ENCODE measurements around the gene SFTPA2.
"Not testable (repeated sequence)": the region's sequence is repeated elsewhere in the genome, so short reads cannot be mapped to it uniquely, and the experiment has no call there.

The SFTPA2 gene

GRCh38 chr10:79560160-79560709 lies at the start of gene SFTPA2:
Gene SFTPA2, minus strand, starts transcription at chr10:79560407. Its CDS starts 924 bp downstream, at chr10:79559483.
- no peak for DNase-seq

GRCh38 chr10:79608505-79609375 lies 48.5 kb upstream of the SFTPA2 start:
- no peak for DNase-seq

DNA sequence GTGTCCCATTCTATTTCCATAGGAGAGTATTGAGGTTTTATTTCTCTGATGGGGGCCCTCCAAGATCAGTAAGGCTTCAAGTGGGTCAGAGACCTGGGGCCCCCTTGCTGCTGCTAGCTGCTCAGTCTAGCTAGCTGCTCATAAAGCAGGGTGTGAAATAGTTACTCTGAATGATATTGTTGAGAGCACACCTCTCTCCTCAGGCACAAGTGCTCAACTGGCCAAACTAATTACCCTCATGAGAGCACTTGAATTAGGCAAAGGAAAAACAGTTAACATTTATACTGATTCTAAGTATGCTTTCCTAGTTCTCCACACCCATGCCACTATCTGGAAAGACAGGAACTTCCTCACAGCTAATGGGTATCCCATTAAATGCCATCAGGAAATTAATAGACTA lies 45.1 kb upstream of the SFTPA2 start:
- DNase-seq = no peak

DNA sequence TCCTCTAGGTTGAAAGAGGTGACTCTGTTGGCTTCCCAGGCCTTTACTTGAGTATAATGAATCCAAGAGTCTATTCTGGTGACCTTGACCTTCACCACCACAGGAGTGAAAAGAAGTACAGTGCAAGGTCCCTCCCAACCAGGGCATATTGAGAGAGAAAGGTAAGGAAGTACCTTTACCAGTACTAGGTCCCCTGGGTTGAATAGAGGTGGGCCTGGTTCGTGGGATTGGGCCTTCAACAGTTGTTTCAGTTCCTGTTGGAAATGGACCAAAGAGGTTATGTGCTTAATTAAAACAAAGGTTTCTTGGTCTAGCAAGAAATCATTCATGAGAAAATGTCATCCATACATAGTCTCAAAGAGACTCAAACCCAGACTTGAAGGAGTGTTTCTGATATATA lies 44.1 kb upstream of the SFTPA2 start:
- no peak for DNase-seq

- no peak for DNase-seq
These were observed 42.7 kb upstream of the SFTPA2 start for GRCh38 chr10:79602953-79603352.

DNA sequence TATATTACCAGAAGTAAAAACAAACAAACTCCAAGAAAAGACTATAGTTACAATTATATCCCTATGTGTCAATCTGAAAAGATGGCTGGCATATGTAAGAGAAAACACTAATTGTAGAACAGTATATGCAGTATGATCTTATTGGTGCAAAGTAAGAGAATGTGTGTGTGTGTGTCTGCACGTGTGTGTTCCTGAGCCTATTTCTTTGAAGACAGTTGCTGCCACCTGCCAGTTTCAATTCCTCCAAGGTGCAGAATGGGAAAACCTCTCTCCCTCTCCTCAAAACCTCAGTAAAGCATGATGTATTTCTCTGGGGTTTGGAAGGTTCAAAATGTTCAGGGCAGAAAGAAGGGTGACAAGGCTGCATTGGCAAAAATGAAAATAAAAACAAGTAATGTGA lies 41.7 kb upstream of the SFTPA2 start:
- no peak for DNase-seq

DNA sequence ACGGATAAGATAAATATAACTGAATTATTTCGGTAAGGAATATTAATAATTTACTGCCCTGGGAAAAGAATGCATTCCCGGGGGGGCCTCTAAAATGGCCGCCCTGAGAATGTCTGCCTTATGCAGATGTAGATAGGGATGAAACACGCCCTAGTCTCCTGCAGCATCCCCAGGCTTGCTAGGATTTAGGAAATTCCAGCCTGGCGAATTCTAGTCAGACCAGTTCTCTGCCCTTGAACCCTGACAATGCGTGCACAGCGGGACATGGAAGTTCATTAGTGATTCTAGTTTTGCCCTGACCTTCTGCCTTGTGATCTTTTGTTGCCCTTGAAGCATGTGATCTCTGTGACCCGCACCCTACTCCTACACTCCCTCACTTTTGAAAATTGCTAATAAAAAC lies 39.4 kb upstream of the SFTPA2 start:
- not testable (repeated sequence) for DNase-seq

GRCh38 chr10:79595510-79595909 lies 35.3 kb upstream of the SFTPA2 start:
- DNase-seq = no peak

DNA sequence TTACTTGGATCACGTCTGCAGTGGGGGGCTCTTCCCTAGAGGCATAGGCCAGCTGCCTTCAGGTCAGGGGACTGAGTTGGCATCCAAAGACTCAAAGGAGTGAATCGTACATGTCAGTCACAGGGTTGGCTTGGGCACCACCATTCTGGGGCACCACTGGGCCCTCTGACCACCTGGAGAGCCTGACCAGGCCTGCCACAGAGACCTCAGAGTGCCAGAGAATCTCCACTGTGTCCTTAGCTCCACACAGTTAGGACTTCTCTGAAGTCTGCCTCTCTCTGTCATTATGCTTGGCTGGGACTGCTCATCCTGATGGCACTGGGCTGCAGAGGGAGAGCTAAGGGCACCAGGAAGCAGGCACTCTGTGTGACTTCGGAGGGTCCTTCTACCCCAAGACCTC lies 34.4 kb upstream of the SFTPA2 start:
- not testable (repeated sequence) for DNase-seq

DNA sequence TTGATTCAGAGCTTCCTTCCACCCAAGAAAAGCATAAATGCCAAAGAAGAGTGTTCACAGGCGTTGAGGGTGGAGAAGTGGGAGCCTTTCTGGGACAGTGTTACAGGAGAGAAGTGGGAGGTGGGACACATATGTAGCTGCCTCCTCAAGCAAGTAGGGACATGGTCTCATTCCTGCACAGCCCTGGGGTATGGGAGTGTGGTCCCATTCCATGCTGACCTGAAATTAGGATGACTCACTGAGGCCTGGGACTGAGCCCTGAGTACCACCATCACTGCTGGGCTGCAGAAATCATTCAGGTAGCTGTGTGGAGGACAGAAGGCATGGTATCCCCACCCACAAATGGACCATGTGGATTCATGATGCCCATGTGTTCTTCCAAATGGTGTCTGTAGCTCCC lies 33.2 kb upstream of the SFTPA2 start:
- no peak for DNase-seq

- DNase-seq = no peak
These were observed 28.6 kb upstream of the SFTPA2 start for GRCh38 chr10:79588800-79589199.

- no peak for DNase-seq
These were observed 26.7 kb upstream of the SFTPA2 start for GRCh38 chr10:79586933-79587332.

GRCh38 chr10:79585870-79586527 lies 25.8 kb upstream of the SFTPA2 start:
- no peak for DNase-seq

GRCh38 chr10:79583488-79584024 lies 23.3 kb upstream of the SFTPA2 start:
- DNase-seq = no peak

GRCh38 chr10:79582954-79583353 lies 22.7 kb upstream of the SFTPA2 start:
- not testable (repeated sequence) for DNase-seq

DNA sequence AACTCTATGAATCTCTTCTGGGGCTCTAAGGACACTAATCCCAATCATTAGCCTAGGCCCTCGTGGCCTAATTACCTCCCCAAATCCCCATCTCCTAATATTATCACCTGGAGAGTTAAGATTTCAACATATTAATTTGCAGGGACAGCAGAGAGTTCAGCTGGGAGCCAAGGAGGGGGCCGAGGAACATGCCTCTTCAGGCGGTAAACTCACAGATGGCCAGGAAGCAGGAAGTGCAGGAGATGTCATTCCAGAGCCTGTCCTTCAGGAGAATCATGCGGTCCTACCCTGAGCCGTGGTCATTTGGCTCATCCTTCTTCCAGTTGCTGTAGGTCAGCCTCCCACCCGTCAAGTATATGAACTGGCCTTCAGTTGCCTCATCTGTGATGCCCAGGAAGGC lies 21.9 kb upstream of the SFTPA2 start:
- DNase-seq = no peak

GRCh38 chr10:79581044-79581443 lies 20.8 kb upstream of the SFTPA2 start:
- DNase-seq = no peak

DNA sequence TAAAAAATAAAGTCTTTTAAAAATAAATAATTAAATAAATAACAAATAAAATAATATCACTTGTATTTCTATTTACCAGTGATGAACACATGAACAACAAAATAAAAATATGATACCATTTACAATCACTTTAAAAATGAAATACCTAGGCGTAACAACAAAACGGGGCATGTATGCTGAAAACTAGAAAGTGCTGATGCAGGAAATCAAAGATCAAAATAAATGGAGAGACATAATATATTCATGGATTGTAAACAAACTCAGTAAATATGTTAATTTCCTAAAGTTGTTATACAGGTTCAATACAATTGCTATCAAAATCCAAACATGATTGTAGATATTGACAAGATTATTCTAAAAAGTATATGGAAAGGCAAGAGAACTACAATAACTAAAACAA lies 19.2 kb upstream of the SFTPA2 start:
- no peak for DNase-seq

DNA sequence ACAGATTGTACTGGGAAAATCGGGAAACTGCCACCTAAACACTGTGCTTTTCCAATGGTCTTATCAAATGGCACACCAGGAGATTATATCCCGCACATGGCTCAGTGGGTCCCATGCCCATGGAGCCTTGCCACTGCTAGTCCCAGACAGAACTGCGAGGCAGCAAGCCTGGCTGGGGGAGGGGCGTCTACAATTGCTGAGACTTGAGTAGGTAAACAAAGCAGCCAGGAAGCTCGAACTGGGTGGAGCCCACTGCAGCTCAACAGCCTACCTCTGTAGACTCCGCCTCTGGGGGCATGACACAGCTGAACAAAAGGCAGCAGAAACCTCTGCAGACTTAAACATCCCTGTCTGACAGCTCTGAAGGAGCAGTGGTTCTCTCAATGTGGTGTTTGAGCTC lies 10.4 kb upstream of the SFTPA2 start:
- not testable (repeated sequence) for DNase-seq

DNA sequence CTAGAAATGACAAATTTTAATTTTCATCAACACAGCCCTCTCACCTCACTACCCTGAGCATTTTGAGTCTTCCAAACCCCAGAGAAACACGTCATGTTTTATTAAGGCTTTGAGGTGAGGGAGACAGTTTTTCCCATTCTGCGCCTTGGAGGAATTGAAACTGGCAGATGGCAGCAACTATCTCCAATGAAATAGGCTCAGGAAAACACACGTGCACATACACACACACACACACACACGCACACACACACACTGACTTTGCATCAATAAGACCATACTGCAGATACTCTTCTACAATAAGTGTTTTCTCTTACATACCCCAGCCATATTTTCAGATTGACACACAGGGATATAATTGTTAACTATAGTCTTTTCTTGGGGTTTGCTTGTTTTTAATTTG lies 3.2 kb upstream of the SFTPA2 start:
- DNase-seq = no peak

DNA sequence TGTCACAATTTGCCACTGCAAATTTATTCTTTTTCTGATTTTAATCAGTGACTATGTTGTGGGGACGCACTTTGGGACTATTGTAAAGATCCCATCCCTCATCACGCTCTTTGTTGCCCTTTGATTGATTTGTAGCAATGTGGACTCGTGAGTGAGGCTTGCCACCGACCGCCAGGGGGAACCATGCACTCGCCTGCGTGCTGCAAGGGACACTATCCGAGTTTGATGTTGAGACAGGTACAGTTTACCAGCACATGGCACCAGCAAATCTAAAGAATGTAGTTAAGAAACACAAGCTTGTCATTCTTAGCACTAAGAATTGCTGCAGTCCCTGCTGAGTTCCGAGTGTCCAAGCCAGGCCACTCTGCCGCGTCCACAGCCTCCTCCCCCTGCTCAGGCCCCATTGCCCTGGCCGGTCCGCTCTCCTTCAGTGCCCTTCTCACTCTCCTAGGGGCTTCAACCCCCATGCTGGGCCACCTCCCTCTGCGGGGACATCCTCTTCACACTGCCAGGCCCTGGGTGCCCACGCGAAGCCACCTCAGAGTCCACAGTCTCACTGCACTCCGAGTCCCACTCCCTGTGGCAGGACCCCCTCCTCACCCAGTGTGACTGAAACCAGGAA lies 2.0 kb upstream of the SFTPA2 start:
- DNase-seq = no peak

DNA sequence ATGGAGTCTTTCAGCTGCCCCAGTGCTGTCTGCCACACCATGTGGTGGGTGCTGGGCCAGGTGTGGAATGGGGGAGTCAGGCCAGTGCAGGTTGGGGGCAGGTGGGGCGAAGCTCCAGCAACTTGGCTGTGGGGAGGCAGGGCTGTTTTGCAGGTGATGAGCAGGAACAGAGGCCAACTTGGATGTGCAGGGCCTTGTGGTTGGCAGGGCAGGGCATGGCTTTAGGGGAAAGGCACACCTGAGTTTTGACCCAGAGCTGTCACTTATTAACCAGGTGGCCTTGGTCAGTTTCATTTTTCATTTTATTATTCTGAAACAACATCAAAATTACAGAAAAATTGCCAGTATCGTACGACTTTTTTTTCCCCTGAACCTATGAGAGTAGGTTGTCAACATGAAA lies 1.1 kb upstream of the SFTPA2 start:
- DNase-seq = no peak

GRCh38 chr10:79559726-79560125 lies 481 bp downstream of the SFTPA2 start:
- DNase-seq = no peak

Data from NCI-H1417 treated with DMSO at 0.1 percent for 48 hours (cell line).